Tibial nerve (tissue), 4 donors: ENCODE measurements around the gene FBH1. TPM values are rescaled to one million over a fixed set of nuclear protein-coding genes. Genes with fewer than 3 reads are reported as not detected.
"Not testable (repeated sequence)": the region's sequence is repeated elsewhere in the genome, so short reads cannot be mapped to it uniquely, and the experiment has no call there.

Experiments
- DNase-seq, 2 donors: peaks; one replicate each; pipeline ENCODE4 v3.0.0-alpha.2; 2019; ENCODE audit warnings: low spot score in 2 of 2
- H3K27ac ChIP-seq, 4 donors: fragments of 200-600 bp; sonication (generic) in 3 of 4; one replicate each; pipeline ENCODE4 v1.5.1; 2017 to 2019; ENCODE audit warnings: mild to moderate bottlenecking in 1 of 4
- H3K27me3 ChIP-seq, 2 donors: fragments of 200-600 bp; sonication (generic) in 1 of 2; one replicate each; pipeline versions ENCODE4 v1.5.1 to v1.6.0; 2017 to 2019
- H3K36me3 ChIP-seq, 3 donors: fragments of 200-600 bp; sonication (generic); one replicate each; pipeline ENCODE4 v1.5.1; 2018 to 2019
- H3K4me1 ChIP-seq, 4 donors: fragments of 200-600 bp; sonication (generic) in 3 of 4; one replicate each; pipeline ENCODE4 v1.5.1; 2017 to 2019
- H3K4me3 ChIP-seq, 4 donors: fragments of 200-600 bp; sonication (generic) in 3 of 4; one replicate each; pipeline ENCODE4 v1.5.1; 2017 to 2019; ENCODE audit warnings: mild to moderate bottlenecking in 1 of 4, moderate library complexity in 1 of 4
- H3K9me3 ChIP-seq, 4 donors: fragments of 200-600 bp; sonication (generic) in 3 of 4; one replicate each; pipeline ENCODE4 v1.5.1; 2017 to 2019
- EP300 ChIP-seq, 2 donors: sonication (generic); formaldehyde crosslinking; IDR thresholded peaks; one replicate each; pipeline ENCODE4 v1.6.1; 2017; ENCODE audit warnings: antibody characterized with exemption in 2 of 2, mild to moderate bottlenecking in 1 of 2
- POLR2A ChIP-seq, 2 donors: fragments of 450-650 bp; IDR thresholded peaks; one replicate each; pipeline ENCODE4 v1.6.1; 2017; ENCODE audit warnings: antibody characterized with exemption in 2 of 2, mild to moderate bottlenecking in 2 of 2, moderate library complexity in 2 of 2
- WGBS, 2 donors: methylation state at CpG; one replicate each; pipeline ENCODE4 v1.1.5; 2018; 5-methylcytosine and 5-hydroxymethylcytosine counted together
- total RNA-seq, 4 donors: library from RNA; depleted of rRNA; stranded (reverse); fragments of >200 nt; gene quantifications; one replicate each; pipeline ENCODE4 v1.1.0, GENCODE V29; 2016
- TF ChIP-seq, protein P1 (sequence below), 5 experiments: fragments of 200-600 bp in 3 of 5; fragments of 450-650 bp in 2 of 5; sonication (generic) in 3 of 5; IDR thresholded peaks; one replicate each; pipeline ENCODE4 v1.5.1; 2016 to 2019; ENCODE audit warnings: antibody characterized with exemption in 5 of 5, mild to moderate bottlenecking in 3 of 5, moderate library complexity in 2 of 5

FBH1 gene
- total RNA-seq, 4 donors from 2014 or later: 64.0 to 109 (median 96.6) TPM

DNA sequence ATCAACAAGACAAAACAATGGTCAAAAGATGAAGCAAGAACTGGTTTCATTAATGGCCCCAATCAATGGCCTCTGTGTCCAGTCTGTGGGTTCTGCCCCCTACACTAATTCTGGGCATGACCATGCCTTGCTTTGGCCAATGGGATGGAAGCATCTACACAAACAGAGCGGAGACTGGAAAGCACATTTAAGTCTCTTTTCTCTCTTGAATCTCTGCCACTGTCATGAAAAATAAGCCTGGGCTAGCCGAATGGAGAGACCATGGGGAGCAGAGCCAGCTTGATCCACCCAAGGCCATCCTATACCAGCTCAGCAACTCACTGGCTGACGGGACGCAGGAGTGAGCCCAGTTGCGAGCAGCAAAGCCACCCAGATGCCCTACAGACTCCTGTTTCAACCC lies 31.2 kb upstream of the FBH1 start:
- Histone ChIP-seq H3K36me3 (peaks cover 0 to 29% (median 0%) of the 10 kb centered on the region in 3 donors), H3K4me3 (no peak overlapping the region), H3K27ac (peak overlapping the region in 2 of 4 donors; percentile 24 to 87), H3K9me3 (no peaks in the 10 kb centered on the region), H3K27me3 (no peaks in the 10 kb centered on the region), H3K4me1 (no peaks in the 10 kb centered on the region)
- 54 to 65% methylated on average over 5 of the region's 5 CpGs for WGBS, 2 donors
- no peak for DNase-seq
- TF ChIP-seq EP300 (IDR thresholded peaks at IDR 0.05): no peak
- TF ChIP-seq POLR2A (IDR thresholded peaks at IDR 0.05): no peak
- TF ChIP-seq, protein P1, sequence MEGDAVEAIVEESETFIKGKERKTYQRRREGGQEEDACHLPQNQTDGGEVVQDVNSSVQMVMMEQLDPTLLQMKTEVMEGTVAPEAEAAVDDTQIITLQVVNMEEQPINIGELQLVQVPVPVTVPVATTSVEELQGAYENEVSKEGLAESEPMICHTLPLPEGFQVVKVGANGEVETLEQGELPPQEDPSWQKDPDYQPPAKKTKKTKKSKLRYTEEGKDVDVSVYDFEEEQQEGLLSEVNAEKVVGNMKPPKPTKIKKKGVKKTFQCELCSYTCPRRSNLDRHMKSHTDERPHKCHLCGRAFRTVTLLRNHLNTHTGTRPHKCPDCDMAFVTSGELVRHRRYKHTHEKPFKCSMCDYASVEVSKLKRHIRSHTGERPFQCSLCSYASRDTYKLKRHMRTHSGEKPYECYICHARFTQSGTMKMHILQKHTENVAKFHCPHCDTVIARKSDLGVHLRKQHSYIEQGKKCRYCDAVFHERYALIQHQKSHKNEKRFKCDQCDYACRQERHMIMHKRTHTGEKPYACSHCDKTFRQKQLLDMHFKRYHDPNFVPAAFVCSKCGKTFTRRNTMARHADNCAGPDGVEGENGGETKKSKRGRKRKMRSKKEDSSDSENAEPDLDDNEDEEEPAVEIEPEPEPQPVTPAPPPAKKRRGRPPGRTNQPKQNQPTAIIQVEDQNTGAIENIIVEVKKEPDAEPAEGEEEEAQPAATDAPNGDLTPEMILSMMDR (IDR thresholded peaks at IDR 0.05): no peak

DNA sequence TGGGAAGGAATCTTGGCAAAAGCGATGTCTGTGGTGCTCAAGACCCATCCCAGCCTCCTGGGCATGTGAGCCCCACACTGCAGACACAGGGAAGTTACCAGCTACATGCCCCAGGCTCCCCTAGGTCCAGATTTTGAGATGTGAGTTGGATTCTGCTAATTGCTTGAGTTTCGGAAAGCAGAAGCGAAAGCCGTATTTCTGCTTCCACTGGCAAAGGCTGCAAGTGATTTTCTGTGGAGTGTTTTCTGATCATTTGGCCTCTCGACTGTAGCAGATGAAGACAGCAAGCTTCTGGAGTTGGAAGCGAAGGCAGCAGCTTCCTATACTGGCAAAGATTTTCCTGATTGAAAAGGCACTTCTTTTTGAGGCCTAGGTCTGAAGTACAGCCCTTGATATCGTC lies 30.0 kb upstream of the FBH1 start:
- no peaks in the 10 kb centered on the region for H3K27me3 ChIP-seq
- WGBS, 2 donors: 83 to 84% methylated on average over 7 of the region's 7 CpGs
- H3K27ac ChIP-seq: no peak overlapping the region
- H3K4me3 ChIP-seq: no peak overlapping the region
- no peak for DNase-seq
- no peaks in the 10 kb centered on the region for H3K9me3 ChIP-seq
- TF ChIP-seq EP300 (IDR thresholded peaks at IDR 0.05) (no peak), POLR2A (IDR thresholded peaks at IDR 0.05) (no peak)
- TF ChIP-seq, protein P1 (IDR thresholded peaks at IDR 0.05): no peak
- H3K36me3 ChIP-seq: peaks cover 0 to 33% (median 0%) of the 10 kb centered on the region in 3 donors
- H3K4me1 ChIP-seq: no peaks in the 10 kb centered on the region

DNA sequence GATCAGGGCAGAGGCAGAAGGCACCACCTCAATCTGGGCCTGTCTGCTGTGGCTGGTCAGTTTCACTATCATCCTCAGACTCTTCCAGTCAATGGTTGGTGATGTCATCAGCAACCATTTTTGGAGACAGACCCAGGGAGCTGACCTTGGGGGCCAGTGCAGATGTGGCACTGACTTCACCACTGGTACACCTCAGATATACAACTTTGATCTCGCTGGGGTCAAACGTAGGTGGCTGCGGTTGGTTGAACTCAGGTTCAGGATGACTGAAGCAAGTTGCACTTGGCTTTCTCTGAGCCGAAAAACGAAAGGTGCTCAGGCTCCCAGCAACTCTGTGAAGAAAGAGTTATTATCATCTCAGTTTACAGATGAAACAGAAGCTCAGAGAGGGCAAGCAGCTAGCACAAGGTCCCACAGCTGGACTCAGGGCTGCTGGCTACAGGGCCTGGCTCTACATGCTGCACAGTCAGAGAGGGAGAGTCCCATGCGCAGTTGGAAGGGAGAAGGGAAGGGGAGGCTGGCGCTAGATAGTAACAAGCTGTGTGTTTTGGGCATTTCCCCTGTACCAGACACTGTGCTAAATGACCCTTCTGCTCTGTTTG lies 27.6 kb upstream of the FBH1 start:
- H3K27ac ChIP-seq: no peak overlapping the region
- WGBS, 2 donors: 92 to 94% methylated on average over 7 of the region's 7 CpGs
- TF ChIP-seq, protein P1 (IDR thresholded peaks at IDR 0.05): no peak
- no peak for TF ChIP-seq EP300 (IDR thresholded peaks at IDR 0.05)
- no peak for TF ChIP-seq POLR2A (IDR thresholded peaks at IDR 0.05)
- H3K36me3 ChIP-seq: peaks cover 0 to 33% (median 0%) of the 10 kb centered on the region in 3 donors
- no peak overlapping the region for H3K4me3 ChIP-seq
- H3K27me3 ChIP-seq: no peaks in the 10 kb centered on the region
- no peaks in the 10 kb centered on the region for H3K9me3 ChIP-seq
- no peaks in the 10 kb centered on the region for H3K4me1 ChIP-seq
- no peak for DNase-seq

DNA sequence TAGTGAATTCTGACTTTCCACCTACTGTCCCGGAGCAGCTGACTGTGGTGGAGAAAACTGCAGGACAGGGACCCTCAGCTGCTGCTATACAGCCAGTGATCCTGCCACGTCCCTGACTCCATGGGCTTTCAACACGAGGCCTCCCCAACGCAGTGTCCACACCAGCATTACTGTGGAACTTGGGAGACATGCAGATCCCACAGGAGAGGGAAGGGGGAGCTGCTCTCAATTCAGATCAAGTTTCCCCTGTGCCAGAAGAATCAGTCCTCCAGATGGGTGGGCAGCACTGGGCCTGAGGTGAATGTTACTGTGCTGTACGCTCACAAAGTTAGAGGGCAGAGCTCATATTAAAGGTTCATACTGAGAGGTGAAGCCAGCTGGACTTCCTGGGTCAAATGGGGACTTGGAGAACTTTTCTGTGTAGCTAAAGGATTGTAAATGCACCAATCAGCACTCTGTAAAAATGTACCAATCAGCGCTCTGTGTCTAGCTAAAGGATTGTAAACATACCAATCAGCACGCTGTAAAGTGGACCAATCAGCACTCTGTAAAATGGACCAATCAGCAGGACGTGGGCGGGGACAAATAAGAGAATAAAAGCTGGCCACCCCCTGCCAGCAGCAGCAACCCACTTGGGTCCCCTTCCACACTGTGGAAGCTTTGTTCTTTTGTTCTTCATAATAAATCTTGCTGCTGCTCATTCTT lies 26.9 kb upstream of the FBH1 start:
- H3K27ac ChIP-seq, H3K9me3 ChIP-seq, H3K4me1 ChIP-seq, H3K27me3 ChIP-seq, H3K4me3 ChIP-seq, DNase-seq: not testable (repeated sequence)
- WGBS, 2 donors: 95 to 96% methylated on average over 9 of the region's 9 CpGs
- H3K36me3 ChIP-seq: peaks cover 0 to 33% (median 0%) of the 10 kb centered on the region in 3 donors

DNA sequence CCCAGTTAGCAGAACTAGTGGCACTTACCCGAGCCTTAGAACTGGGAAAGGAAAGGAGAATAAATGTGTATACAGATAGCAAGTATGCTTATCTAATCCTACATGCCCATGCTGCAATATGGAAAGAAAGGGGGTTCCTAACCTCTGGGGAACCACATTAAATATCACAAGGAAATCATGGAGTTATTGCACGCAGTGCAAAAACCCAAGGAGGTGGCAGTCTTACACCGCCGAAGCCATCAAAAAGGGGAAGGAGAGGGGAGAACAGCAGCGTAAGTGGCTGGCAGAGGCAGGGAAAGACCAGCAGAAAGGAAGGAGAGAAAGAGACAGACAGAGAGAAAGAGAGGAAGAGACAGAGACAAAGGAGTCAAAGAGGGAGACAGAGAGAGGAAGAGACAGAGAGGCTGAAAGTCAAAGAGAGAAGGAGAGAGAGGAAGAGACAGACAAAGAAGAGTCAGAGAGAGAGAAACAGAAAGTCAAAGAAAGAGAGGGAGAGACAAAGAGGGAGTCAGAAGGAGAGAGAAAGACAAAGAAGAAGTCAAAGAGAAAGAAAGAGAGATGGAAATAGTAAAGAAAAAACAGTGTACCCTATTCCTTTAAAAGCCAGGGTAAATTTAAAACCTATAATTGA lies 23.5 kb upstream of the FBH1 start:
- 69 to 73% methylated on average over 5 of the region's 5 CpGs for WGBS, 2 donors
- H3K27me3 ChIP-seq, DNase-seq, H3K4me1 ChIP-seq, H3K4me3 ChIP-seq, H3K9me3 ChIP-seq, H3K27ac ChIP-seq: not testable (repeated sequence)
- H3K36me3 ChIP-seq: peaks cover 0 to 33% (median 0%) of the 10 kb centered on the region in 3 donors

DNA sequence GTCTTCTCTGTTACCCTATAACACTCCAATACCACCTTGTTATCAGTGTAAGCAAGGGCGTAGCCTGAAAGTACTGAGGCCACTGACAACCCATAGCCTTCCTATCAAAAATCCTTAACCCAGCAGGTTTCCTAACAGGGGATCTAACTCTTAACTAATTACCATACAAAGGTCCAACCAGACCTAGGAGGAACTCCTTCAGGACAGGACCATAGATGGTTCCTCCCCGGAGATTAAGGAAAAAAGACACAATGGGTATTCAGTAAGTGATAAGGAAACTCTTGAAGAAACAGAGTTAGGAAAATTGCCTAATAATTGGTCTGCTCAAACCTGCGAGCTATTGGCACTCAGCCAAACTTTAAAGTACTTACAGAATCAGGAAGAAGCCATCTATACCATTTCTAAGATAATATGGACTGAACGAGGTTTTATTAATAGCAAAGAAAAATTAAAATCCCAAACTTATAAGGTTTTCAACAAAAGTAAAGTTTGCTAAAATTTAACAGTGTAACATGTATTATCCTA lies 22.9 kb upstream of the FBH1 start:
- not testable (repeated sequence) for H3K4me1 ChIP-seq, H3K27me3 ChIP-seq, H3K9me3 ChIP-seq, DNase-seq, H3K27ac ChIP-seq, H3K4me3 ChIP-seq
- 52 to 54% methylated on average over 4 of the region's 4 CpGs for WGBS, 2 donors
- H3K36me3 ChIP-seq: peaks cover 0 to 27% (median 0%) of the 10 kb centered on the region in 3 donors

DNA sequence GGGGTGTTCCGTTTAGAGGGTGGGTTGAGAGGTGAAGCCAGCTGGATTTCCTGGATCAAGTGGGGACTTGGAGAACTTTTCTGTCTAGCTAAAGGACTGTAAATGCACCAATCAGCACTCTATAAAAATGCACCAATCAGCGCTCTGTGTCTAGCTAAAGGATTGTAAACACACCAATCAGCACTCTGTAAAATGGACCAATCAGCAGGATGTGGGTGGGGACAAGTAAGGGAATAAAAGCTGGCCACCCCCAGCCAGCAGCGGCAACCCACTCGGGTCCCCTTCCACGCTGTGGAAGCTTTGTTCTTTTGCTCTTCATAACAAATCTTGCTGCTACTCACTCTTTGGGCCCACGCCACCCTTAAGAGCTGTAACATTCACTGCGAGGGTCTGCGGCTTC lies 21.7 kb upstream of the FBH1 start:
- DNase-seq, H3K4me1 ChIP-seq, H3K4me3 ChIP-seq, H3K27ac ChIP-seq, H3K27me3 ChIP-seq, H3K9me3 ChIP-seq: not testable (repeated sequence)
- H3K36me3 ChIP-seq: peaks cover 0 to 15% (median 0%) of the 10 kb centered on the region in 3 donors
- 92 to 96% methylated on average over 8 of the region's 8 CpGs for WGBS, 2 donors
